DMS79 (cell line): ENCODE measurements around the gene MTA1.
A peak's percentile ranks its signal among the peaks of the same experiment; 100 is the strongest.

Experiments used
- DNase-seq: peaks from one replicate; lab custom pipeline; 2025; lab: John Stamatoyannopoulos, UW

MTA1 gene

GRCh38 chr14:105487986-105488777, 68.6 kb downstream of the MTA1 start:
- no peak for DNase-seq

DNA sequence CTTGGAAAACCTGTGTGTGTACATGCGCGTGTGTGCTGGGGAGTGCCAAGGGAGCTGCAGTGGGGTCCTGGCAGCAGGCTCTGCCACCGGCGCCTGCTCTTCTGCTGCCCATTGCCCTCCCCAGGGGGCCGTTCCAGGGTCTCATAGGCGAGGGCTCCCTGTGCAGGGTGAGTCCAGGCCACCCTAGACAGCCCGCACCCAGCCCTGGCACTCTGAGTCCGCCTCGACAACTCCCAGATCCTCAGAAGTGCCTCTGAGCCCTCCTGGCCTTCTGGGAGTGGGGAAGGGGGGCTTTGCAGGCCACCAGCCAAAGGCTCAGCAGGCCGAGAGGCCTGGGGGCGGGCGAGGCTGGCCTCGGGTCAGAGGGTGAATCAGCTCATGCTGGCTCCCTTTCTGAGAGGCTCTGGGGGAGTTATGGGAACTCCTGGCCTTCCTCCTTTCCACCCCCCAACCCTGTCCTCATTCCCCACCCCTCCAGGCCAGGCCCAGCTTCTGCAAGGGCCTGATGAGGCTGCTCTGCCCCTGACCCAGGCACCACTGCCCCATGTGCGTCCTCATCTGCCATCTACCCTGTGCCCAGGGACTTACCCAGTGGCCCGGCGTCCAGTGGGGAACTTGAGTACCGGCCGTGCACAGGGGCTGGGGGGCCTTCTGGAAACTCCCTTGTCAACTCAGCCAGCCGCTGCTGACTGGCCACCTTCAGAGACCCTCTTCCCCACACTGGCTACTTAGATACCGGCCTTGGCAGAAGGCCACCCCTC, 69.3 kb downstream of the MTA1 start:
- no peak for DNase-seq

DNA sequence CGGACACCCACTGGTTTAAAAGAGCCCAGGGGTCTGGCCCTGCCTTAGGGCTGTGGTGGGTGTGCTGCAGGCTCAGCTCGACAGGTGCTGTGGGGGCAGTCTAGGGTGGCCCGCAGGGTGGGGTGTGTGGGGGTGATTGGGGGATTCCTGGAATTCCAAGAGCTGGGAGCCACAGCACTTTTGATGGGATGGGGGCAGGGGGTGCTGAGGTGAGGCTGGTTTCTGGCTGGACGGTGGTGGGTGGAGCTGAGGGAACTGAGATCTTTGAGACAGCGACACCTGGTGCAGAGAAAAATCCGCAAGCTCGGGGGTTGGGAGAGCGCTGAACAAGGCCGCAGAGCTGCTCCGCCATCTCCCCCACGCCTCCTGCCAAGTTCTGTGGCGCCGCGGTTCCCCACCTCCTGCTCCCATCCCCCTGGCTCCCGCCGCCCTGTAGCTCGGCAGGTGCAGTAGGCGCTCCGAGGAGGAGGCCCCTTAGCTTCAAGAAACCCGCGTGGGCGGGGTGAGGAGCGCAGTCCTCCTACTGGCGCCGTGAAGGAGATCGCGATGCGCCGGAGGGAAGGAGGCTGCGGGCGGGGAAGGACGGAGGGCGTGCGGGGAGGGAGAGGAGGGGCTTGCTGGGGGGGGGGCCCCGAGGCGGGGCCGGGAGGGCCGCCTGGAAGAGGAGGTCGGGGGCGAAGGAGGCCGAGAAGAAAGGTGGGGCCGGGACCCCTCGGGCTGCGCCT, 70.1 kb downstream of the MTA1 start:
- peak; percentile 95 for DNase-seq

GRCh38 chr14:105490267-105490571, 70.6 kb downstream of the MTA1 start:
- no peak for DNase-seq

GRCh38 chr14:105490572-105491365, 71.1 kb downstream of the MTA1 start, which contains the start of gene TEDC1:
Gene TEDC1 (plus strand): TSS chr14:105491246. CDS start chr14:105491376, 130 bp downstream.
- peak; percentile 100 for DNase-seq

DNA sequence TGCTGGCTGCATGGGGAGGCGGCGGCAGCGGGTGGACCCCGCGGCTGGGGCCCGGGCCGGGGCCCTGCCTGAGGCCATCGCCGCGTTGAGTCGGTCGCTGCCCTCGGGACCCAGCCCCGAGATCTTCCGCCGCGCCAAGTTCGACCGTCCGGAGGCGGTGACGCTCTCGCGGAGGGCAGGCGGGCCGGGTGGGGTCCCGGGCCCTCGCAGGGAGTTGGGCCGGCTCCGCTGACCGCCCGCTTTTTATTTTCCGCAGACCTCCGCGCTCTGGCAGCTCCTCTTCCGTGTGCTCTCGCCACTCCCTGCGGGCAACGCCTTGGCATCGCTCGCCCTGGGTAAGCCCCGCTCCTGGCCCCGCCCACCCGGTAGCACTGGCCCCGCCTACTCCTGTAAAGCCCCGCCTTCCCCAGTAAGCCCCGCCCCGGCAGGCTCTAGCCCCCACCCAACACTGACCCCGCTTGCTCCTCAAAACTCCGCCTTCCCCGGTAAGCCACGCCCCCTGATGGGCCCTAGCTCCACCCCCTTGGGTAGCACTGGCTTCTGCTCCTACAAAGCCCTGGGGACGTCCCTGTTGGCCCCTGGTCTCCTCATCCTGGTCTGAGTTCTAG, 71.8 kb downstream of the MTA1 start:
- no peak for DNase-seq

DNA sequence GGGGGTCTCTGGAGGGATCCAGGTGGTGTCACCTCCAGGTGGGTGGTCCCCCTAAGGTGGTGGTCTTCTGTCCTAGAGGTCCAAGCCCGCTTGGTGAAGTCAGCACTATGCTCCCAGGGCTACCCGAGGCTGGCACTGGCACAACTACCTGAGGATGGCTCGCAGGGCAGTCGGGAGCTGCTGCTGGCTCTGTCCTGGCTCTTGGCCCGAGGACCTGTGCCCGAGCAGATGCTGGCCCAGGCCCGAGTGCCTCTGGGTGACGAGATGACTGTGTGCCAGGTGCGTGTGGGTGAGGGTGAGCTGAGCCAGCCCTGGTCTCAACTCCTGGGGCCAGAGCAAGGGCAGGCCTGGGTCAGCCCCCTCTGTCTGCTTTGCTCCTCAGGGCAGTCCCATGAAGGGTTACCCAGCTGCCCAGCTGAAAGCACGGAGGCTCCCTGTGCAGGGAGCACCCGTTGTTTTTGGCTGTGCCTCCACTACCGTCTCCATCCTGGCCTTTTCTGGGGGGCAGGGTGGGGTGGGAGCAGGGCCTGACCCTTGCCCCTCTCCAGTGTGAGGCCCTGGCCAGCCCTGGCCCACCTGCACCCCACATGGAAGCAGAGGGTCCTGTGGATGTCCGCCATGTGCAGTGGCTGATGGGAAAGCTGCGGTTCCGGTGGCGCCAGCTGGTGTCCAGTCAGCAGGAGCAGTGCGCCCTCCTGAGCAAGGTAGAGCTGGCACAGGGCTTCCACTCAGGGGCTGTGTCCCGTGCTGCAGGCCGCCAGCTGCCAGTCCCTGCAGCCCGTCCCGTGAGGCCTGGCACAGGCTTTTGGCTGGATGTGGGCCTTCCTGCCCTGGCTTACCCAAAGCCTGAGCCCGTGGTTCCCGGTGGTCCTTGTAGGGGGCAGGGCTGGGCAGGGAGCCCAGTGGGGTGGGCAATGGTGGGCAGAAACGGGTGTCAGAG, 72.7 kb downstream of the MTA1 start:
- no peak for DNase-seq

DNA sequence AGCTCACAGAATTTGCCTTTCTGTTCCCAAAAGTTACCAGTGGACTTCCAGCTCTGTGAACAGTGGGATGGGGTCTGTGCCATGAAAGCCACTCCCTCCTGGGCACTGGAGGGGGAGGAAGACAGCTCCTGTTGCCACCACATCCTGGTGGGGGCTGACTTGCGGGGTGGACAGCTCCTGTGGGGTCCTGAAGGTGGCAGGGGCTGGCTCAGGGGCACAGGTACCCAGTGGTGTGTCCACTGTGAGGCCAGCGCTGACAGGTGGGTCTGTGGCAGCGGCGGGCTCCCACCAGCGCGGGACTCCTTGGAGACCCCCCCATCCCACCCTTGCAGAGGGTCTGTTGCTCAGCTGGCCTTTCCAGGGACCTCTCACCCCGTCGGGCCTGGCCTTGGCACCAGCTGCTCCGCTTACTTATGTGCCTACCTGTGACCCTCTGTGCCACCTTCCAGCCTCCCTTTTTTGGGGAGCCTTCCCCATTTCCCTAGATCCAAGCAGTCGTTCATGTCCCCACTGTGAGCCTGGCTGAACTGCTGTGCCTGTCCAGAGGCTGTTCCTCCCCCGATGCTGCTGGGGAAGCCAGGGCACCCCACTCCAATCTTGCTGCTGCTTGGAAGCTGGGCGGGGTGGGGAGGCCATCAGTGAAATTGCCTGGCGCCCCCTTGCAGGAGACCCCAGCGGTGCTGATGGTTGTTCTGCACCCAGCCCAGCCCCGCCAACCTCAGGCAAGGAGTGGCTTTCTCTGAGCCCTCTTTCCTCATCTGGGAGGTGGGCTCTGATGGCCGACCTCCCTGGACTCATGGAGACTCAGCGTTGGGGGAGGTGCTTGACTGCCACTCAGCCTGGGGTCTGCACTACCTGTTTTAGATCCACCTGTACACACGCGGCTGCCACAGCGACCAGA, 73.6 kb downstream of the MTA1 start:
- no peak for DNase-seq

DNA sequence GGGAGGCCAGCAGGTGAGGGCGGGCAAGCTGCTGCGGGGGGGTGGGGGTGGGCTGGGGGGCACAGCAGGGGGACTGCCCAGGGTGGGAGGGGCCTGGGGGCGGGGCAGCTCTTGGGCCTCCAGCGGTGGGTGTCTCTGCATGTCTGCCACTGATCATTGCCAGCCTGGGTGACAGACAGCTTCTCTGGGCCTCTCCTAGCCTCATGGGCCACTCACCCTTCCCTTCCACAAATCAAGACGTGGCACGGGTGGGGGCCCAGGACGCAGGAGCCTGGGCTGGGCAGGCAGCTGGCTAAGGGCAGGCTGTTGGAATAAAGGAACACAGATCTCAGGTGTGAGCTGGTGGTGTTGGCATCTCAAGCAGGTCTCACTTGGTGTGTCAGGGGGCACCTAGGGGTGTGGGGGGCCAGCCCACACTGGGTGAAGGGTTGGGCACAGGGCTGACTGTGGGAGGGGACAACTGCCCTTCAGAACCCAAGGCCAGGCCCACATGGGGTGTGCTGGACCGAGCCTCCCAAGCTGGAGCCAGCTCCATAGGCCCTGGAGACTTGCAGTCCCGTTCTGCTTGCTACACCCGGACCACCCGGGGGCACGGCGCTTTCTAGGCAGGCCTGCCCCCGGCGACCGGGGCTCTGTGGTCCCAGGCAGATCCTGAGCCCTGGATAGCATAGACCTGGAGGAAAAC, 74.4 kb downstream of the MTA1 start:
- DNase-seq, result no peak

DNA sequence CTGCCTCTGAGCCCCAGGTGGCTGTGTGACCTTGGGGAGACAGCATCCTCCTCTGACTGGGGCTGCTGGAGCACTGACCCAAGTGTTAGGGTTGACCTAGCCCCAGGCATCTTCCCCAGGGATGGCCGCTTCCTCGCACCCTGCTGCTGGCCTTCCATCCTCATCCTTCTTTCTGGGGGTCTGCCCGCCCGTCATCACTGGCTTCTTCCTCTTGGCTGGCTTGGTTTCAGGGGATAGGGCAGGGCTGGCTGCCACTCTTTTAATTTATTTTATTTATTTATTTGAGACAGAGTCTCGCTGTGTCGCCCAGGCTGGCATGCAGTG, 74.9 kb downstream of the MTA1 start:
- no peak for DNase-seq

GRCh38 chr14:105495101-105495989, 75.7 kb downstream of the MTA1 start:
- DNase-seq, result no peak

GRCh38 chr14:105495990-105496830, 76.6 kb downstream of the MTA1 start:
- no peak for DNase-seq

- DNase-seq, result no peak
Measured at GRCh38 chr14:105496831-105497591, 77.4 kb downstream of the MTA1 start.

GRCh38 chr14:105497671-105498429, 78.2 kb downstream of the MTA1 start:
- DNase-seq, result no peak
